Measurements from ENCODE around the gene KIF5C.

GRCh38 chr2:149055751-149056150 is 180.7 kb downstream of the KIF5C start:
- TF ChIP-seq CTCF (conservative IDR thresholded peaks at IDR 0.05) (no peak), ZFX (IDR thresholded peaks at IDR 0.05) (no peak)

Data from C4-2B (cell line).